SK-N-SH (cell line): ENCODE measurements around the gene PCDH1. TPM values are rescaled to one million over a fixed set of nuclear protein-coding genes. Genes with fewer than 3 reads are reported as not detected.

Experiments
- CTCF ChIA-PET: fragments of 300-600, 350-600 bp; formaldehyde crosslinking; extraction: SDS; loops from one replicate; lab custom pipeline; 2021; lab: Yijun Ruan, JAX
- POLR2A ChIA-PET: fragments of 350-600 bp; sonication (Branson Sonifier 250); formaldehyde crosslinking; extraction: SDS; loops from one replicate; lab custom pipeline; 2020; ENCODE audit warnings: antibody characterized with exemption, inconsistent platforms; lab: Yijun Ruan, JAX
- DNase-seq: peaks from one replicate; pipeline ENCODE4 v3.0.0; 2012
- H2AFZ ChIP-seq: fragments of 200-600 bp; sonication (generic); 2 replicates; pipeline ENCODE4 v1.8.1; 2016; ENCODE audit warnings: antibody characterized with exemption, mild to moderate bottlenecking, low read depth
- H3F3A ChIP-seq: fragments of 200-600 bp; sonication (generic); replicated peaks from 2 replicates; pipeline ENCODE3; 2016; ENCODE audit warnings: antibody characterized with exemption, mild to moderate bottlenecking; ENCODE audit not compliant: insufficient read depth
- H3K27ac ChIP-seq, 2 experiments: fragments of 200-500 bp in 1 of 2; fragments of 200-600 bp in 1 of 2; sonication (Bioruptor generic) in 1 of 2; sonication (generic), shearing (Covaris generic) in 1 of 2; 2 replicates each; pipeline versions ENCODE4 v1.5.1 to v1.6.1; 2014 to 2016; ENCODE audit warnings: low read depth in 2 of 2, inconsistent platforms in 1 of 2, low read length in 1 of 2, mild to moderate bottlenecking in 1 of 2, mixed read lengths in 1 of 2
- H3K27me3 ChIP-seq: fragments of 200-600 bp; sonication (generic), shearing (Covaris generic); 2 replicates; pipeline ENCODE4 v1.6.1; 2016; ENCODE audit warnings: mixed run types; ENCODE audit not compliant: insufficient read depth
- H3K36me3 ChIP-seq, 2 experiments: fragments of 200-500 bp in 1 of 2; fragments of 200-600 bp in 1 of 2; sonication (Bioruptor generic) in 1 of 2; sonication (generic) in 1 of 2; replicated peaks in 1 of 2; 2 replicates each; pipeline versions ENCODE3 to v1.5.1; 2014 to 2016; ENCODE audit warnings: low read length in 1 of 2, mild to moderate bottlenecking in 1 of 2; ENCODE audit not compliant: insufficient read depth in 2 of 2, control insufficient read depth in 1 of 2
- H3K4me1 ChIP-seq, 2 experiments: fragments of 200-500 bp in 1 of 2; fragments of 200-600 bp in 1 of 2; sonication (Bioruptor generic) in 1 of 2; sonication (generic), shearing (Covaris generic) in 1 of 2; 2 replicates each; pipeline versions ENCODE4 v1.5.1 to v1.6.1; 2014 to 2016; ENCODE audit warnings: low read depth in 1 of 2, low read length in 1 of 2, mixed run types in 1 of 2; ENCODE audit not compliant: insufficient read depth in 2 of 2, control insufficient read depth in 1 of 2
- H3K4me2 ChIP-seq: fragments of 200-600 bp; sonication (generic), shearing (Covaris generic); 2 replicates; pipeline ENCODE4 v1.6.1; 2017; ENCODE audit warnings: mixed run types
- H3K4me3 ChIP-seq, 2 experiments: fragments of 200-500 bp in 1 of 2; fragments of 200-600 bp in 1 of 2; sonication (Bioruptor generic) in 1 of 2; sonication (generic), shearing (Covaris generic) in 1 of 2; 2 replicates each; pipeline versions ENCODE4 v1.5.1 to v1.8.1; 2014 to 2016; ENCODE audit warnings: low read depth in 2 of 2, inconsistent platforms in 1 of 2, low read length in 1 of 2, mild to moderate bottlenecking in 1 of 2, mixed read lengths in 1 of 2, moderate library complexity in 1 of 2
- H3K79me2 ChIP-seq: fragments of 200-600 bp; sonication (generic); 2 replicates; pipeline ENCODE4 v1.8.1; 2017; ENCODE audit warnings: mild to moderate bottlenecking; ENCODE audit not compliant: insufficient read depth
- H3K9ac ChIP-seq: fragments of 200-600 bp; sonication (generic); 2 replicates; pipeline ENCODE4 v1.6.1; 2017; ENCODE audit warnings: mixed run types
- H3K9me2 ChIP-seq: fragments of 200-600 bp; sonication (generic); 2 replicates; pipeline ENCODE4 v1.6.1; 2017; ENCODE audit warnings: mixed run types
- H3K9me3 ChIP-seq: fragments of 200-600 bp; sonication (generic); 2 replicates; pipeline ENCODE4 v1.6.1; 2017; ENCODE audit warnings: mixed run types, mild to moderate bottlenecking, moderate library complexity
- H4K20me1 ChIP-seq: fragments of 200-600 bp; sonication (generic); 2 replicates; pipeline ENCODE4 v1.6.1; 2017; ENCODE audit warnings: mild to moderate bottlenecking, mixed run types; ENCODE audit not compliant: insufficient read depth
- CTCF ChIP-seq: fragments of 200-600 bp; sonication (generic); IDR thresholded peaks from 2 replicates; pipeline ENCODE4 v1.6.1; 2017; ENCODE audit warnings: antibody characterized with exemption, mild to moderate bottlenecking, moderate library complexity
- ELF1 ChIP-seq: IDR thresholded peaks from 2 replicates; pipeline ENCODE4 v1.4.0; 2012
- EP300 ChIP-seq, 2 experiments: IDR thresholded peaks; 2 replicates each; pipeline versions ENCODE4 v1.4.0 to v1.6.1; 2012; ENCODE audit warnings: borderline replicate concordance in 1 of 2, low read depth in 1 of 2, low read length in 1 of 2
- FOSL2 ChIP-seq: IDR thresholded peaks from 2 replicates; pipeline ENCODE4 v1.4.0; 2012; ENCODE audit warnings: low read depth, mild to moderate bottlenecking, moderate library complexity, borderline replicate concordance
- FOXJ3 ChIP-seq: sonication (generic); formaldehyde crosslinking; IDR thresholded peaks from 2 replicates; pipeline ENCODE4 v1.5.1; 2020; ENCODE audit warnings: mild to moderate bottlenecking, missing genetic modification reagents
- FOXM1 ChIP-seq: IDR thresholded peaks from 2 replicates; pipeline ENCODE4 v1.4.0; 2012; ENCODE audit warnings: low read depth, mild to moderate bottlenecking
- GABPA ChIP-seq: IDR thresholded peaks from 2 replicates; pipeline ENCODE4 v1.4.0; 2012; ENCODE audit warnings: low read depth, mild to moderate bottlenecking
- GATA2 ChIP-seq: sonication (generic); formaldehyde crosslinking; IDR thresholded peaks from 2 replicates; pipeline ENCODE4 v1.5.0; 2020; ENCODE audit warnings: mild to moderate bottlenecking, missing genetic modification reagents
- JUND ChIP-seq: IDR thresholded peaks from 2 replicates; pipeline ENCODE4 v1.4.0; 2012
- MEF2A ChIP-seq: IDR thresholded peaks from 2 replicates; pipeline ENCODE4 v1.4.0; 2012; ENCODE audit warnings: low read depth, borderline replicate concordance
- MXI1 ChIP-seq: IDR thresholded peaks from 2 replicates; pipeline ENCODE4 v1.6.1; 2012; ENCODE audit warnings: mild to moderate bottlenecking, low read depth, low read length, improper control_type of control experiment
- NRF1 ChIP-seq: IDR thresholded peaks from 2 replicates; pipeline ENCODE4 v1.6.1; 2012; ENCODE audit warnings: low read depth, mild to moderate bottlenecking, low read length
- POLR2AphosphoS5 ChIP-seq: IDR thresholded peaks from 2 replicates; pipeline ENCODE4 v1.6.1; 2012; ENCODE audit warnings: low read depth, low read length
- RAD21 ChIP-seq: IDR thresholded peaks from 2 replicates; pipeline ENCODE4 v1.6.1; 2012; ENCODE audit warnings: mild to moderate bottlenecking, low read length
- RCOR1 ChIP-seq: fragments of 150-350 bp; IDR thresholded peaks from 2 replicates; pipeline ENCODE4 v1.6.1; 2017; ENCODE audit warnings: antibody characterized with exemption, low read length
- REST ChIP-seq: IDR thresholded peaks from 2 replicates; pipeline ENCODE4 v1.6.1; 2012; ENCODE audit warnings: mild to moderate bottlenecking, low read depth, low read length, moderate library complexity
- RXRA ChIP-seq: IDR thresholded peaks from 2 replicates; pipeline ENCODE4 v1.4.0; 2012; ENCODE audit warnings: low read depth, mild to moderate bottlenecking, borderline replicate concordance
- SIN3A ChIP-seq: IDR thresholded peaks from 2 replicates; pipeline ENCODE4 v1.6.1; 2012; ENCODE audit warnings: low read depth, mild to moderate bottlenecking, low read length, moderate library complexity, borderline replicate concordance
- SMC3 ChIP-seq: IDR thresholded peaks from 2 replicates; pipeline ENCODE4 v1.6.1; 2012; ENCODE audit warnings: low read depth, low read length, improper control_type of control experiment
- TAF1 ChIP-seq: IDR thresholded peaks from 2 replicates; pipeline ENCODE4 v1.6.1; 2012; ENCODE audit warnings: low read depth, mild to moderate bottlenecking, low read length, moderate library complexity, borderline replicate concordance
- USF1 ChIP-seq: IDR thresholded peaks from 2 replicates; pipeline ENCODE4 v1.4.0; 2012; ENCODE audit warnings: low read depth, borderline replicate concordance
- YY1 ChIP-seq: IDR thresholded peaks from 2 replicates; pipeline ENCODE4 v1.4.0; 2012; ENCODE audit warnings: low read depth, mild to moderate bottlenecking
- ZBTB33 ChIP-seq: IDR thresholded peaks from 2 replicates; pipeline ENCODE4 v1.4.0; 2012; ENCODE audit warnings: low read depth, borderline replicate concordance
- WGBS: methylation state at CpG from one replicate; pipeline ENCODE4 v1.1.6; 2017; ENCODE audit warnings: low lambda C conversion rate; 5-methylcytosine and 5-hydroxymethylcytosine counted together
- polyA plus RNA-seq, 3 experiments: library from polyadenylated mRNA; depleted of rRNA; stranded (reverse); fragments of >200 nt; gene quantifications; 2 replicates each; pipeline ENCODE4 v1.2.3, GENCODE V29; 2012
- TF ChIP-seq, protein P1 (sequence below): IDR thresholded peaks from 2 replicates; pipeline ENCODE4; 2012

Gene PCDH1
- polyA plus RNA-seq, 1 of the 3 experiments (the other 2 are of a cell fraction): 0.08 TPM

DNA sequence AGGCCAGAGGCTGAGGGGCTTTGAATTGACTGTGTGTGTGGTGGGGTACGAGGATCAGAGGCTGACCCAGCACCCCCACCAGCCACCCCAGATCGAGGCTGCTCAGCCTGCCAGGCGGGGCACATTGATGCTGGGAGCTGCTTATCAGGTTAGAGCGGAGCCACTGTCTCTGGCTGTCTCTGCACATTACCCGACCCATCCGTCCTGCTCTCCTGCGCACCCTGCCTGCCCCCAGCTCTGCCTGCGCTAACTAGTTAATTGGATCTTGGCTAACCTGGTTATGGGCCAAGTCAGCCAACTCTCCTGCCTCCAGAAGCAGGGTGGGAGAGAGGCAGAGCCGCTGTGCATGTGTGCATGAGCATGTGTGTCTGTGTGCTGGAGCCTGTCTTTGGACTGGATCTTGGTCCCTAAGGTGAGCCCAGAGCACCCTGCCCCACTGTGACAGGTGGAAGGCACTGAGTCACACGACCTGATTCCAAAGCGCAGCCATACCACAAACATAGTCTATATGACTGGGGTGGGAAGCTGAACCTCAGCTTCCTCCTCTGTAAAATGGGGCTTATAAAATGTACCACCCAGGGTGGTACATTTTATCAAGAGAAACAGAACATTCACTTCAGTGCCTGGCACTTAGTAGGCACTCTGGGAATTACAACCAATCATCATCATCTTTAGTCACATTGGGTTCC is 39.7 kb downstream of the PCDH1 start:
- POLR2A ChIA-PET: interaction anchor here (1.3 to 2.5 kb wide), 3 partner anchors 11 to 40 kb away, joined by 4 to 12 read pairs (median 7); partner anchors contain the start of gene PCDH1
- no peaks in the 10 kb centered on the region for H4K20me1 ChIP-seq
- no peak overlapping the region for H2AFZ ChIP-seq
- no peaks in the 10 kb centered on the region for H3K9me3 ChIP-seq
- CTCF ChIA-PET: interaction anchor here (0.5 to 14.2 kb wide), 15 partner anchors 11 to 313 kb away, joined by 3 to 162 read pairs (median 4); partner anchors contain the start of gene PCDH1
- H3K36me3 ChIP-seq: no peaks in the 10 kb centered on the region
- peak; percentile 73 for DNase-seq
- H3F3A ChIP-seq: no peaks in the 10 kb centered on the region
- 12% methylated on average over 10 of the region's 11 CpGs for WGBS
- H3K79me2 ChIP-seq: no peaks in the 10 kb centered on the region
- H3K4me1 ChIP-seq: peaks cover 0 to 74% of the 10 kb centered on the region in 2 experiments; a peak in 3 of 4 replicates
- H3K27me3 ChIP-seq: peaks cover 18% of the 10 kb centered on the region; the same call in 1 of the 2 replicates
- no peak overlapping the region for H3K4me3 ChIP-seq
- peak overlapping the region in 1 of 2 experiments; percentile 68; a peak in 1 of 4 replicates for H3K27ac ChIP-seq
- H3K9ac ChIP-seq: no peak overlapping the region
- no peak overlapping the region for H3K4me2 ChIP-seq
- H3K9me2 ChIP-seq: no peaks in the 10 kb centered on the region
- no peak for TF ChIP-seq ELF1
- TF ChIP-seq YY1: no peak
- TF ChIP-seq MEF2A: no peak
- no peak for TF ChIP-seq TAF1
- peak; percentile 73 for TF ChIP-seq MXI1
- peak; percentile 73; the same call in 1 of the 2 replicates for TF ChIP-seq FOXJ3 (CRISPR knock-in tag)
- TF ChIP-seq FOSL2: no peak
- TF ChIP-seq RXRA: no peak
- no peak for TF ChIP-seq JUND
- TF ChIP-seq, protein P1, sequence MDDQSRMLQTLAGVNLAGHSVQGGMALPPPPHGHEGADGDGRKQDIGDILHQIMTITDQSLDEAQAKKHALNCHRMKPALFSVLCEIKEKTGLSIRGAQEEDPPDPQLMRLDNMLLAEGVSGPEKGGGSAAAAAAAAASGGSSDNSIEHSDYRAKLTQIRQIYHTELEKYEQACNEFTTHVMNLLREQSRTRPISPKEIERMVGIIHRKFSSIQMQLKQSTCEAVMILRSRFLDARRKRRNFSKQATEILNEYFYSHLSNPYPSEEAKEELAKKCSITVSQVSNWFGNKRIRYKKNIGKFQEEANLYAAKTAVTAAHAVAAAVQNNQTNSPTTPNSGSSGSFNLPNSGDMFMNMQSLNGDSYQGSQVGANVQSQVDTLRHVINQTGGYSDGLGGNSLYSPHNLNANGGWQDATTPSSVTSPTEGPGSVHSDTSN: no peak
- TF ChIP-seq POLR2AphosphoS5: no peak
- peak in 1 of 2 experiments; percentile 92; a peak in 2 of 4 replicates for TF ChIP-seq EP300 (IDR thresholded peaks at IDR 0.05; ENCODE audit: borderline replicate concordance in 1 of 2, low read depth in 1 of 2, low read length in 1 of 2)
- TF ChIP-seq FOXM1: no peak
- TF ChIP-seq SMC3: peak; percentile 20; the same call in 1 of the 2 replicates
- no peak for TF ChIP-seq GABPA
- no peak for TF ChIP-seq REST
- TF ChIP-seq CTCF: no peak
- peak; percentile 85 for TF ChIP-seq RCOR1
- TF ChIP-seq RAD21: peak; percentile 40
- no peak for TF ChIP-seq SIN3A
- no peak for TF ChIP-seq USF1
- TF ChIP-seq ZBTB33: no peak
- 0 out of 2 replicates have a peak, but pooled peaks have one; percentile 15 for TF ChIP-seq NRF1
- TF ChIP-seq GATA2 (CRISPR knock-in tag): peak; percentile 91
